Endodermal cell (in vitro differentiated cells): ENCODE data around the gene RASAL2. TPM values are rescaled to one million over a fixed set of nuclear protein-coding genes. Genes with fewer than 3 reads are reported as not detected.

Source experiments
- DNase-seq: peaks from one replicate; pipeline ENCODE4 v3.0.0-alpha.2; 2017
- H3K27ac ChIP-seq: 2 replicates; pipeline ENCODE4 v1.5.1; 2013; ENCODE audit warnings: mild to moderate bottlenecking, low read depth, low read length, moderate library complexity
- H3K27me3 ChIP-seq: 2 replicates; pipeline ENCODE4 v1.6.1; 2013; ENCODE audit warnings: mild to moderate bottlenecking, low read length, moderate library complexity; ENCODE audit not compliant: insufficient read depth, control insufficient read depth, poor library complexity, severe bottlenecking
- H3K36me3 ChIP-seq: 2 replicates; pipeline ENCODE4 v1.7.0; 2013; ENCODE audit warnings: mild to moderate bottlenecking, low read length, moderate library complexity; ENCODE audit not compliant: control insufficient read depth, insufficient read depth
- H3K4me1 ChIP-seq: one replicate; pipeline ENCODE4 v1.7.0; 2013; ENCODE audit warnings: low read length; ENCODE audit not compliant: control insufficient read depth, insufficient read depth
- H3K4me3 ChIP-seq: 2 replicates; pipeline ENCODE4 v1.5.1; 2013; ENCODE audit warnings: mild to moderate bottlenecking, low read length, moderate library complexity
- H3K9ac ChIP-seq: 2 replicates; pipeline ENCODE4 v1.6.1; 2013; ENCODE audit warnings: mild to moderate bottlenecking, low read length, moderate library complexity; ENCODE audit not compliant: poor library complexity, severe bottlenecking; ENCODE audit errors: extremely low read depth
- H3K9me3 ChIP-seq: 2 replicates; pipeline ENCODE4 v1.6.1; 2013; ENCODE audit warnings: mild to moderate bottlenecking, low read length, moderate library complexity; ENCODE audit not compliant: control insufficient read depth
- H3K27ac Mint-ChIP-seq: 2 replicates; pipeline ENCODE4 v1.8.0; 2020; ENCODE audit warnings: mixed read lengths
- H3K27me3 Mint-ChIP-seq: 2 replicates; pipeline ENCODE4 v1.8.0; 2021; ENCODE audit warnings: mild to moderate bottlenecking, mixed read lengths; ENCODE audit not compliant: insufficient read depth
- H3K36me3 Mint-ChIP-seq: 2 replicates; pipeline ENCODE4 v1.8.0; 2020; ENCODE audit warnings: low read depth, mixed read lengths
- H3K4me1 Mint-ChIP-seq: 2 replicates; pipeline ENCODE4 v1.8.0; 2020; ENCODE audit warnings: mixed read lengths
- H3K4me3 Mint-ChIP-seq: 2 replicates; pipeline ENCODE4 v1.8.0; 2020; ENCODE audit warnings: mild to moderate bottlenecking, moderate library complexity, mixed read lengths
- H3K9me3 Mint-ChIP-seq: 2 replicates; pipeline ENCODE4 v1.8.0; 2020; ENCODE audit warnings: mild to moderate bottlenecking, mixed read lengths
- WGBS, 2 experiments: methylation state at CpG; one replicate each; pipeline versions ENCODE4 v1.1.5 to v1.1.7; 2013; ENCODE audit warnings: missing lambda C conversion rate in 2 of 2, mixed read lengths in 1 of 2; ENCODE audit not compliant: insufficient coverage in 1 of 2, insufficient read length in 1 of 2; 5-methylcytosine and 5-hydroxymethylcytosine counted together
- total RNA-seq, 2 donors: library from RNA; stranded (reverse); fragmentation: NEBNext Ultra II Directional in 1 of 2; extraction: Animal tissue kit (Norgen Biotek cat#: 25700) in 1 of 2; gene quantifications; 2 replicates in 1 of 2; 3 replicates in 1 of 2; pipeline ENCODE4 v1.2.1, GENCODE V29; 2021
- TF ChIP-seq, protein P1 (sequence below): fragments of 200-600 bp; sonication (generic); conservative IDR thresholded peaks from 2 replicates; pipeline ENCODE4 v1.5.0; 2021; ENCODE audit warnings: antibody characterized with exemption, mild to moderate bottlenecking

RASAL2 gene
- total RNA-seq, 2 donors from 2014 or later = 21.8 to 22.1 TPM

DNA sequence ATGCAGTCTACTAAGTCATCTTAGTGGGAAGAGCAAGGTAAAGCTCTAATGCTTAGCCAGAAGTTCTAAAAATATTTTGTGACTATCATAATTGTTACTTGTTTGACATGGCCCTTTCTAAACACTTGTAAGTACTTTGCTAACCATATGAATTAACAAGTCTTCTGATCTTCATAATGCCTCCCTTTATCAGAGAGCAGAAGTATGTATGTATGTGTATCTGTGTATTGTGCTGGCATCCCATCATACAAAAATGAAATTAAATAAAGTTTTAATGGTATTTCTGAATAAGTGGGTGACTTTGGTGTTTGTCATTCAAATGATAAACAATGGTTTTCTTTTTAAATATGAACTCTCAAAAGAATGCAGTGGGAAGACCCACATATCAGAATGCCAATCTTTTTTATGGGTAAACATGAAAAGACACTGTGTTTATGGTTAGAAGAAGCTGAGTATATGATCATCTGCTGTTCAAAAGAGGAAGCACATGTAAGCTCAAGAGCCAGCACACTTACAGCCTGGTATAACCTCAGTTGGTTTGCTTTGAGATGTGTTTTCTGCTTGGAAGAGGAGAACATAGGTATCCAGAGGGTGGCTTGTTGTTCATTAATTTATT is 243.3 kb downstream of the RASAL2 start:
- no peak overlapping the region for H3K27ac Mint-ChIP-seq

DNA sequence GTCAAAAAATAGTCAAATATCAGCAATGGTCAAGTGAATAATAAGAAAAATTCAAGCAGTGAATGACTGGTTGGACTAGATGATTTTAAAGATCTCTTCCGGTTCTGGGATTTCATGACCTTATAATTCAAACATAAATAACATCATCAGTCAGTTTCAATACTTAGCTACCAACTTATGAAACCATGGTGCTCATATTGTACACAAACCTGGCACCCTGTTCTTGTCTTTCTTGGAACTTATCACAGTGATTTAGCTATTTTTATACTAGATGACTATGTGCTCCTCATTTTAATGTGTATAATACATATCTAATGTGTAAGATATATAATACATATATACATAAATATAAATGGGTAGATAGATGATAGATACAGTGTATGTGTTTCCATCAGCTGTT is 245.9 kb downstream of the RASAL2 start:
- Mint-ChIP-seq H3K4me1 (peaks cover 41% of the 10 kb centered on the region), H3K27me3 (no peaks in the 10 kb centered on the region)
- 80 to 90% methylated on average over 1 of the region's 1 CpG for WGBS, 2 experiments

More for the DNA sequence above, 243.3 kb downstream of the RASAL2 start:
- Histone ChIP-seq H3K9me3 (no peaks in the 10 kb centered on the region), H3K27me3 (no peaks in the 10 kb centered on the region), H3K27ac (no peak overlapping the region), H3K4me3 (no peak overlapping the region), H3K9ac (no peak overlapping the region), H3K36me3 (no peaks in the 10 kb centered on the region), H3K4me1 (no peaks in the 10 kb centered on the region)
- peaks cover 21% of the 10 kb centered on the region for H3K4me1 Mint-ChIP-seq
- TF ChIP-seq, protein P1, sequence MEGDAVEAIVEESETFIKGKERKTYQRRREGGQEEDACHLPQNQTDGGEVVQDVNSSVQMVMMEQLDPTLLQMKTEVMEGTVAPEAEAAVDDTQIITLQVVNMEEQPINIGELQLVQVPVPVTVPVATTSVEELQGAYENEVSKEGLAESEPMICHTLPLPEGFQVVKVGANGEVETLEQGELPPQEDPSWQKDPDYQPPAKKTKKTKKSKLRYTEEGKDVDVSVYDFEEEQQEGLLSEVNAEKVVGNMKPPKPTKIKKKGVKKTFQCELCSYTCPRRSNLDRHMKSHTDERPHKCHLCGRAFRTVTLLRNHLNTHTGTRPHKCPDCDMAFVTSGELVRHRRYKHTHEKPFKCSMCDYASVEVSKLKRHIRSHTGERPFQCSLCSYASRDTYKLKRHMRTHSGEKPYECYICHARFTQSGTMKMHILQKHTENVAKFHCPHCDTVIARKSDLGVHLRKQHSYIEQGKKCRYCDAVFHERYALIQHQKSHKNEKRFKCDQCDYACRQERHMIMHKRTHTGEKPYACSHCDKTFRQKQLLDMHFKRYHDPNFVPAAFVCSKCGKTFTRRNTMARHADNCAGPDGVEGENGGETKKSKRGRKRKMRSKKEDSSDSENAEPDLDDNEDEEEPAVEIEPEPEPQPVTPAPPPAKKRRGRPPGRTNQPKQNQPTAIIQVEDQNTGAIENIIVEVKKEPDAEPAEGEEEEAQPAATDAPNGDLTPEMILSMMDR = no peak
- no peak for DNase-seq
- H3K27me3 Mint-ChIP-seq = no peaks in the 10 kb centered on the region
- H3K4me3 Mint-ChIP-seq = no peak overlapping the region
- no peaks in the 10 kb centered on the region for H3K36me3 Mint-ChIP-seq
- no peaks in the 10 kb centered on the region for H3K9me3 Mint-ChIP-seq

DNA sequence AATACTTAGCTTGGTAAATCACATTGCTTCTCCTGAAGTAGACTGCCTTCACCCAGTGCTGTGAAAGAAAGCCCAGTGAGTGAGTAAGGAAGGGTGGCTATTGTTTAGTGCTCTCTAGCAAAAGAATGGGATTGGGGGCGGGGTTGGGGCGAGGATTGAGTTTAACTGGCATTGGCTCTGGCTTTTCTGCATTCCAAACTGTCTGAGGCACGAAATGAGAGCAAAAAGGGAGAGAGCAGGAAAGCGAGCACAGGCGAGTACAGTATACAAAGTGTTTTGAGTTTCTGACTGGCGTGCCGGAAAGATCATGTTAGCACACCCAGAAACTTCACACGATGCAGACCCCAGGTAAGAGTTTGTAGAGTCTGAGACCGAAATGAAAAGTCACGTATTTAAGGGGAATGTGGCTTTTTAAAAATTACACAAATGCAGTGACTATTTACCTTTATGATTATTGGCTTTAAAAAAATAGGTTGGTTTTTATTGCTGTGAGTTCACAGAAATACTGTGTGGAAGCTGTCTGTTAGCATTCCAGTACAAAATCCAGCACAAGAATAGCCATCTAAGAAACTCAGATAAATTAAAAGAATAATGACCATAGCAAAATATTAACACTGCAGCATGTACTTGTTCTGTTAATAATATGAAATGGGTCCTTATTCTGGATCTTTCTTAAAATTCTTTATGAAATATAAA is 247.5 kb downstream of the RASAL2 start:
- H3K36me3 Mint-ChIP-seq = no peaks in the 10 kb centered on the region

More for the DNA sequence above, 245.9 kb downstream of the RASAL2 start:
- no peak for DNase-seq
- Histone ChIP-seq H3K9ac (no peak overlapping the region), H3K4me3 (peak overlapping the region; percentile 84), H3K36me3 (no peaks in the 10 kb centered on the region), H3K9me3 (no peaks in the 10 kb centered on the region), H3K27me3 (no peaks in the 10 kb centered on the region), H3K27ac (no peak overlapping the region), H3K4me1 (peaks cover 8% of the 10 kb centered on the region)
- Mint-ChIP-seq H3K9me3 (no peaks in the 10 kb centered on the region), H3K27ac (no peak overlapping the region), H3K4me3 (no peak overlapping the region), H3K36me3 (no peaks in the 10 kb centered on the region)
- TF ChIP-seq, protein P1 = no peak

More for the DNA sequence above, 247.5 kb downstream of the RASAL2 start:
- Mint-ChIP-seq H3K4me1 (peaks cover 49% of the 10 kb centered on the region), H3K27ac (peak overlapping the region; percentile 92), H3K27me3 (no peaks in the 10 kb centered on the region), H3K9me3 (no peaks in the 10 kb centered on the region), H3K4me3 (peak overlapping the region; percentile 54)
- WGBS, 2 experiments = 2 to 13% methylated on average over 7 to 10 of the region's 10 CpGs
- Histone ChIP-seq H3K4me1 (peaks cover 9% of the 10 kb centered on the region), H3K27me3 (no peaks in the 10 kb centered on the region), H3K4me3 (peak overlapping the region; percentile 84), H3K36me3 (no peaks in the 10 kb centered on the region), H3K9ac (peak overlapping the region; percentile 83), H3K9me3 (no peaks in the 10 kb centered on the region), H3K27ac (peak overlapping the region; percentile 80)
- peak; percentile 95 for DNase-seq
- TF ChIP-seq, protein P1 = no peak
